ENCODE measurements around the gene APBB2.
"Not testable (repeated sequence)": the region's sequence is repeated elsewhere in the genome, so short reads cannot be mapped to it uniquely, and the experiment has no call there.

Gene APBB2

DNA sequence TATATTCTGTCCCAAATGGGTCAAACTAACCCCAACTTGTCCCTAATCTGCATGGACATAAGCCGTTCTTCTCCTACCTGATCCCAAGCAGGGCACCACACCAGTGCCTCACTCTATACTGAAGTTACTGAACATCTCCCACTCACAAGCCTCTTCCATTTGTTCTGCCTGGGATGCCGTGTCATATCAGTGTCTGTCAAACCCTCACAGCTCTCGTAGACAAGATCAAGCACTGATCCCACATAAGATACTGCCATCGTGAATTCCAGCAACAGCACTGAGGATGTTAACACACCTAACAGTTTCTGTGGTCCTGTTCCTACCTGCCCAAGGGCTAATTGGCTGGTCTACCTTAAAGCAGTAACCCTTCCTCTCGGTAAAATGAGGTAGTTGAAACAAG is 162.1 kb downstream of the APBB2 start:
- DNase-seq = no peak

DNA sequence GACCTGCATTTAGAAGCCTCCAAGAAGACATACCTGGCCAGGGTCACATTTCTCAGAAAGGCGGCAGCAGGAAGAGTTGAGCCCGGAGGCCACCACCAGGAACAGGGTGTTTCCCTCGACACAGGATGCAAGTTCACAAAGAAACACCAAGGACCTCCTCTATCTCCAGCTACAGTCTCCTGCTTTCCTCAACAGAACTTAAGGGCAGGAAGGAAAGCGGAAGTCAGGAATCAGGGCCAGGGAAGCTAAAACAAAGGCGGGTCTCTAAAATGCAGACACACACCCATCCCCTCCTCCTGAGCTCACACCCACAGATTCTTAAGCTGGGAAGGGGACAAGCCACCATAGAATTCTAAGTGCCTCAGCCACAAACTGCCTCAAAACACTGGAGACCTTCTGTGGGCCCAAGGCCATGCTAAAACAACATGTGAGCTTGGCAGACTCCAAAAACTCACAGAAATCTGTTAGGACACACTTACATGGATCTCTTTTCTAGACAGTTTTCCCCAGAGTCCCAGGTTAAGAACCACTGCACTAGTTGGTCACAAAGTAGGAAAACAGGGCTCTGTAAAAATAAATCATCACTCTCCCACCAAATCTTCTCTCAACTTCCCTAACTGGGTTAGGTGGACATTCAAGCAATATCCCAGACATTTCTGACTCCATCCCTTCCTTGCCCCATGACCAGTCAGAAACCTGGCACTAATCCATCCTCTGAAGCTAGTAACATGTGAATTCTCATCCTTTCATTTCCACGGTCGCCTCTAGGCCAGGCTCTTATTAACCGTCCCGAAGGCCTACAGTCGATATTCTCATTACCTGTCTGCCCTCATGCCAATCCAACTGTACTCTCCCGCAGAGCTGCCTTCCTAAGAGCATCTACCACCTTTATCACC is 163.2 kb downstream of the APBB2 start:
- no peak for DNase-seq

DNA sequence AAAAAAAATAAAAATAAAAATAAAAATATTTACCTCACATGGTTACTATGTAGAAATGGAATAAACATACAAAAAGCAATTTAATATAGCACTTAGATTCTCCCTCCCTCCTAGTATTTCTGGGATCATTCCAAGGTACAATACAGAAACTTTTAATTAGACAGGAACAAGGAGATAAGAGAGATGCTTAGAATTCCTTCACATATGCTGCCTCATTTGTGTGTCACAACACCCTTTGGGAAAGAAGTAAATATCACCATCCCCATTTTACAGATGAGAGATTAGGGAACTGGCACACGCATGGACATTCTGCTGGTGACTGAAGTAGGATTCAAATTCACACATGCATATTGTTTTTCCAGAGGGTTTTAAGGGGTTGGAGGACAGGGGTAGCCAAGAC is 164.2 kb downstream of the APBB2 start:
- no peak for DNase-seq

DNA sequence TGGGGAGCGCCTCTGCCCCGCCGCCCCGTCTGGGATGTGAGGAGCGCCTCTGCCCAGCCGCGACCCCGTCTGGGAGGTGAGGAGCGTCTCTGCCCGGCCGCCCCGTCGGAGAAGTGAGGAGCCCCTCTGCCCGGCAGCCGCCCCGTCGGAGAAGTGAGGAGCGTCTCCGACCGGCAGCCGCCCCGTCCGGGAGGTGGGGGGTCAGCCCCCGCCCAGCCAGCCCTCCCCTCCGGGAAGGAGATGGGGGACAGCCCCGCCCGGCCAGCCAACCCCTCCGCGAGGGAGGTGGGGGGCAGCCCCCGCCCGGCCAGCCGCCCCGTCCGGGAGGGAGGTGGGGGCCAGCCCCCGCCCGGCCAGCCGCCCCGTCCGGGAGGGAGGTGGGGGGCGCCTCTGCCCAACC is 165.2 kb downstream of the APBB2 start:
- DNase-seq = not testable (repeated sequence)

DNA sequence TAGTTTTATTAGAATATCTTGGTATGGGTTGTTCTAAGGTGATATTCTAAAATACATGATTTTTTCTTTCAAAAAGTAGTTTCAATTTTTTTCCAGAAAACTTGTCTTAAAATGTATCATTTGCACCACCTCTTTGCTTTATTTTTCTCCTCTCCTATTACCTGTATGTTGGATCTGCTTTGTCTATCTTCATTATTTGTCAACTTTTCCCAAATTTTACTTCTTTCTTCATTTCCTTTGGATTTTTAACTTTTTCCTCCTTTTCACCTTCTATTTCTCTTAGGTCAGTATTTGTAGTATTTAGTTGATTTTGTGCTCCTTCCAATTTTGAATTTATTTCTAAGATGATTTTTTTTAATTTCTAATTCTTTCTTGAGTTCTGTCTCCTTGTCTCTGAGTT is 169.6 kb downstream of the APBB2 start:
- DNase-seq = no peak

DNA sequence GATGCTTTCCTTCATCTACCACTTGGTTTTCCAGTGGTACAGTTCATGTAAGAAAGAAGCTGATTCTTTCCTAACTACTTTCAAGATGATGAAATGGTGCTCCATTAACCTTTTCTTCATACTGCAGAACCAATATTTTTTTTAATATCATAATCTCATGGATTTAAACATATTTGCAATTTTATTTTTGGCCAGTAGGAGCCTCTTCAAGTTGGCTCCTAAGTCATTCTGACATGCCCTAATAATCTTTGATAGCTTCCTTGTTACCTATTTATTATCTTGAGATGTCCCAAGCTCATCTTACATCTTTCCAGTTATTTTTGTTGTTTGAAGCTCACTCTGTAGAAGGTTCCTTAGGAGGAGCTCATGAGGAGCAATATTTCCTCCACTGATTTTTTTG is 170.2 kb downstream of the APBB2 start:
- no peak for DNase-seq

DNA sequence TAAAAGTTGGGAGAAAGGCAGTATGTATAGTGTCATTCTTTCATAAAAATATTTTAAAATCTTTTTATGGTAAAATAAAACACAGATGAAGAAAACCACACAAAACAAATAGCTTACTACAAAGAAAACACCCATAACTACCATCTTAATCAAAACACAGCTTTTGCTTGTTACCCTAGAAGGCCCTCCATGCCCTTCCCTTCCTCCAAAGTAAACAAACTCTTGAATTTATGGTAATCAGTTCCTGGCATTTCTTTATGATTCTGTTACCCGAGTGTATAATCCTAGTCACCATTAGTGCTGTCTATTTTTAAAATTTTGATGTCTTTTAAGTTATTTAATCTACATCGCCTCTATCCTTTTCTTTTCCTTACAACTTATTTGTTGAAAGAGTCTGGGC is 170.9 kb downstream of the APBB2 start:
- DNase-seq = no peak

DNA sequence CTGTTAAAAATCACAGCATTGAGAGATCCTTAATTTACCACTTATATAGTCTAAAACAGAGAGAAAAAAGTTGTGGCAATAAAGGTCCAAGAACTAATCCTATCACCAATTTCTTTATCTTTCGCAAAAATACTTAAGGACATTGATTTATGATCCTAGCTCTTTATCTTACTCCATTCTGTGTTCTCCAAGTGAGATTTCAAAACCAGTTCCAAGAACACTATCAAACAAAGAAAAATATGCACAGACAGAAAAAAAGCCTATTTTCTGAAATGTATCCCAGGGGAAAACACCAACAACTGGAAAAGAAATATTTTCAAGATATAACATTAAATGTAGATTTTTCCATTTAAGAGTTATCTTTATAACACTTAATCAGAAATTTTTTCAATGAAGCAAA is 172.8 kb downstream of the APBB2 start:
- no peak for DNase-seq

DNA sequence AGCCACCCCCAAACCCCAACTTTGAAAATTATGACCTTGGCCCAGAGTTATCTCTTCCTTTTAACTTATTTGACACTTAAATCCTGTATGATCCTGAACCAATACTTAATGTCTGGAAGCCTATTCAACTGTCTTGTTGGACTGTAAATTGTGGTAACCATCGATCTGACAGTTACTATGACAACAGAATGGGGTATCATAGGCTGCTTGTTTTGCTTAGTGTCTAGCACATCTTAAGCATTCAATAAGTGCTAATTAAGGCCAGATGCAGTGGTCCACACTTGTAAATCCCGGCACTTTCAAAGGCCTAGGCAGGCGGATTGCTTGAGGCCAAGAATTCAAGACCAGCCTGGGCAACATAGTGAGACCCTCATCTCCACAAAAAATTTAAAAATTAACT is 175.0 kb downstream of the APBB2 start:
- DNase-seq = no peak

DNA sequence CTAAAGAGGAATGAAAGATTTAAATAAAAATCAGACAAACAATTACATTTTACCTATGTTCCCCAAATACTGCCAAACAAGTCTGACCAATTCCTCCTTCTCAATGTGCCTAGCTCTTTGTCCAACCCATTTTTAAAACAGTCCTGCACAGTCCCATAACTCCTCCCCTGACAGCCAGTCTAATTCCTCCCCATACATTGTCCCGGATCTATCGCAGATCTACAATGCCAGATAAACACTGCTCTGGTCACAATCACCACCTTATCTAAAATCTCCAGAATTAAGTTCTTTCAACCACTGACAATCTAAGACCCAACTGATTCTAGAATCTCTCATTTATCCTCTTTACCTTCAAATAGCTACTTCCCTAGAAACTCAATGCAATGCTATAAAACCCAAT is 176.0 kb downstream of the APBB2 start:
- no peak for DNase-seq

DNA sequence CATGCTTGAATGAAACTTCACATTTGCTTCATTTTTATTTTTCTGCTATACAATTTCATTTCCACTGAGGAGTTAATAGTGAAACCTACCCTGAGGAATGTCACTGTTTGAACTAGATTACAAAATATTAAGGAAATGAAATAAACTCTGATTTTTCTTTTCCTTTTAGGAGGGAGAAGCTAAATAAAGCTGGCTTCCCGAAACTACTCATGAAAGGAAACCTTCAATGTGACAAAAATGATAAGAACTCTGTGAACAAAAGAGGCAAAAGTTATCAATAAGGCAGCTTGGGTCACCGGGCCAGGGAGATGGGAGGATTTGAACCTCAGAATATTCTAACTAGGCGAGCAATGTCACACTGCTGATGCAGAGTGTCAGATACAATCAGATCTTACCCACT is 185.2 kb downstream of the APBB2 start:
- DNase-seq = no peak

DNA sequence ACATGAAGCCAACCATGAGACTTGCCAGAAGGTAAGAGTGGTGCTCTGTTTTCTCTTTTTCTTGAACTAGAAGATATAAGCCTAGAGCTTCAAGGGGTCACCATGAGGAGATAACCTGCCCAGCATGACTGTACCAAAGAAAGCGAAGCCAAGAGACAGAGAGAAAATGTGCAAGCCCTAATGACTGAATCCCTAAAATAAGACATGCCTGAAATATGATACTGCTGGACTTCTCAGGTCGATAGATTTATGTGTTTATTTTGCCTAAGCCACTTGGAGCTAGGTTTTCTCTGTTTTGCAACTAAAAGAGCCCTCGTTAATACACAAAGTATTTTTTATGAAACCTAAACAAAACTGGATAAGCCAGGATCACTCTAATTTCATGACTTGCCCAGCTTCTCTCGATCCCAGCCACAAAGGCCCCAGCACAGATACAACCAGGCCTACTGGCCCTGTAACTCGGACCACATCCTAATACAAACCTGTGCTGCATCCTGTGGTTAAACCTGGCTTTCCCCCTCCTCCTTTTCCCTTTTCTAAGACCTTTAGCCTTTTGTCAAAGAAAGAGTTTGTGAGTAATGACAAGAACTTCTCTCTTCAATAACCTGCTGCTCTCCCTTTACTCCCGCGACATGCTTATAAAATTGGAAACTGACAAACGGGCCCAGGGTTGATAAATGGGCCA is 185.8 kb downstream of the APBB2 start:
- no peak for DNase-seq

DNA sequence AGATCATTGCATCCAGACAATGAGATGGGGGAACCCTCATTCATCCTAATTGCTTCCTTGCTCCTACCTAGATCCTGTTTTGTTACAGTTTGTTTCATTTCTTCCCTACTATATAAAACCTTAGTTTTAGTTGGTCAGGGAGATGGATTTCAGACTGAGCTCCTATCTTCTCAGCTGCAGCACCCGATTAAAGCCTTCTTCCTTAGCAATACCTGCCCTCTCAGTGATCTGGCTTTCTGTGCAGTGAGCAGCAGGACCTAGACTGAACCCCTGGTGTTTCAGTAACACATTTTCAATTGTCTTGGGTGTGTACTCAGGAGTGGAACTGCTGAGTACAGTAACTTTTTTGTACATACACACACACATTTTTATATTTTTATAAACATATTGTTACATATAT is 187.4 kb downstream of the APBB2 start:
- DNase-seq = no peak

DNA sequence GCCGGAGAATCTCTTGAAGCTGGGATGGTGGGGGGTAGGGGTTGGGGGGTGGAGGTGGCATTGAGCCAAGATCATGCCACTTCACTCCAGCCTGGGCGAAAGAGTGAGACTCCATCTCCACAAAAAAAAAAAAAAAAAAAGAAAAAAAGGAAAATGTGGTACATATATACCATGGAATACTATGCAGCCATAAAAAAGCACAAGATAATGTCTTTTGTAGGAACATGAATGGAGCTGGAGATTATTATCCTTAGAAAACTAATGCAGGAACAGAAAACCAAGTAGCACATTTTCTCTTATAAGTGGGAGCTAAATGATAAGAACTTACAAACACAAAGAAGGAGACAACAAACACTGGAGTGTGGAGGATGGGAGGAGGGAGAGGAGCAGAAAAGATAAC is 188.5 kb downstream of the APBB2 start:
- no peak for DNase-seq

DNA sequence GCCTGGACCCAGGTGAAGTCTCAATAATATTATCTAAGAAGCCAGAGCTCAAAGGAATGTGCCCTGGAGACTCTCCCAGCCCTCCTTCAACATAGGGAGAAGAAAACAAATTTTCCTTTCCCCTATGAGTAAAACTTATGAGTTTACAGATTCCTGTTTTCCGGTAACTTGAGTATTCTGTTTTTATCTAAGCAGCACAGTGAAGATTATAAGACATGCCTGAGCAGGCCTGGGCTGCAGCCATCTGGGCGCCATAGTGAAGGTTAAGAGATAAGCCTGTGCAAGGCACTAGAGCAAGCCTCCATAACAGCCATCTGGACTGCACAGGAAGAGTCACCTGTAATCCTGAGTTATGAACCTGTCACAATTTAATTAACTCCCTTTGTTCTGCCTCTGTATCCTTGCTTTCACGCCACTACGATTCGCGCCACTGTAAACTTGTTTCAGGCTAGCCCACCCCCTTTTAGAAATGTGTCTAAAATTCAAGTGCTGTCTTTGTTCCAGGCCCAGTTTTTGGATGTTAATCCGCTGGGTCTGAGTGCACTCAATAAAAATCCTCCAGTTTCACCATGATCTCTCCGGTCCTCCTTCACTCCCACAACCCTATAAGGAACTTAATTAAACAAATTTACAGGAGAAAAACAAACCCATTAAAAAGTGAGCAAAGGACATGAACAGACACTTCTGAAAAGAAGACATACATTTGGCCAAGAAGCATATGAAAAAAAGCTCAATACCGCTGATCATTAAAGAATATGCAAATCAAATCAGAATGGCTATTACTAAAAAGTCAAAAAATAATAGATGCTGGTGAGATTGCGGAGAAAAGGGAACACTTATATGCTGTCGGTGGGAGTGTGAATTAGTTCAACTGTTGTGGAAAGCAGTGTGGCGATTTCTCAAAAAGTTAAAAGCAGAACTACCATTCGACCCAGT is 189.5 kb downstream of the APBB2 start:
- no peak for DNase-seq

DNA sequence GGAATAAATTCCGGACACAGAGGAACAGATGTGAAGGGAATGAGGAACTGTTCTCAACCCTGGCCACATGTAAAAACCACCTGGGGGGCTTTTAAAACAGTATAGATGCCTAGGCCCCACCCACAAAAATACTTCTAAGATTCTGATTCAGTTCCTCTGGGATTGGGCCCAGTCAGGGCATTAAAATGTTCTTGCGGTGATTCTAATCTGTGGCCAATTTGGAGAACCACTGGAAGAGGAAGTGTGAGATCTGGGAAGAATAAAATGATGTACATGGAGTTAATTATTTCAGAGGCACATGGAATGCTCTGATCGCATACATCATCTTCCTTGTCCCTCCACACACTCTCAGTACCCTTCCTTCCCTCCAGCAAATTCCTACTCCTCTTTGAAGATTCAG is 192.2 kb downstream of the APBB2 start:
- DNase-seq = no peak

DNA sequence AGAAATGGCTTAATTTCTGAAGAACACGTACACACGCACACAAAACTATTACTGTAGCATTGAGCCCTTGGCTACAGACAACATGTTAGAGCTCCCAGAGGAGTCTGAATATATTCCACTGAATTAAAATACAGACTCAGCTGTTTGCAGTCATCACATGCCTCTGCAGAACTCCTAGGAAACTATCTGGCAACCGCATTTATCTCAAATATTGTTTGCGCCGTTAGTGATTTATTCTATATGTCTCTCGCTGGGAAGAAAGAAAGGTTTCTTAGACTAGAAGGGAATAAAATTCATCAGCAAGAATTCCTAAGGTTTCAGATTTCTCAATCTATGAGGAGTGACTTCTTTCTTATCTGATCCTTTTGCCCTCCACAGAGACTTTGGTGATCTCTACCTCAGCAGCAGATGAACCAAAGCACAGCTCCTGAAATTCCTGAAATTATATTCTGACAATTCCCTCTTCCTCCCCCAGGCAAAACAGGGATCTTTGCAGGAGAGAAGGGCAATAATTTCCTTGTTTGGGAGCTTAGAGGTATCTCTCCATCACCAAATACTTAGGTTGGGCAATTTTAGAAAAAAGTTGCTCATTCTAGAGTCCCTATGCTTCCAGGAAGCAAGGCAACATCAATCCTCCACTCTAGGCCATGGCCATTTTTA is 199.2 kb downstream of the APBB2 start:
- DNase-seq = no peak

DNA sequence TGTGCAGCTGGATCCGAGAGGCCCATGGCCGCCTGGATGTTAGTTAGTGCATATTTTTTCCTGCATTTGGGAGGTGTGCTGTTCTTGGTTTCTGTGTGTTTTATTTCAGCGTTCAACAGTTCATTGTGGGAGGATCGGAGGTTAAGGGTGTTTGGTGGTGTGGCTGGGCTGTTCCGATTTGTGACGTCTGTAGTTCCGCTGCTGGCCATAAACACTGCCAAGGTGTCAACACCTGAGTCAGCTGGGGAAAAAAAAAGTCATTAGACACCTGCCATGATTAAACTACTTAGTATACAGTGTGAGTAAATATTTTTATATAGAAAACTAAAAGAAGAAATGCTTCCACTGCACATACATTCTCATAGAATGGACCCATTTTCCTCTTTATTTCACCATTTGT is 200.2 kb downstream of the APBB2 start:
- DNase-seq = no peak

DNA sequence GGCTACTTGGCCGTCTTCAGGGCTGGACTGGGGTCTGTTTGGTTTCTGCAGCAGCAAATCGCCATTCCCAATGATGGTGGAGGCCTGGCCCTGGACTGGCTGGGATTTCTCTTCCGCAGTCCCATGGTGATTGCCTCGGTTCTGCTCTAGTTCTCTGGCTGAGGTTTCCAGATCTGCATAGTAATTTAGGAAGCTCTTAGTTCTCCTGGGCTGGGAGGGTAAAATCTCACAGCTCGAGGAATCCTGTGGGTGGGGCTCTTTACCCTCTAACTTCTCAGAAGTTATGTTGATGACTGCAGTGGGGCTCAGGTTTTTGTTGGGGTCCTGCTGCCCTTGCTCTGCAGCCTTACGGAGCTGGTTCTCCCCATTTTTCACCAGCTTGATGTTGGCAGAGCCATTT is 200.6 kb downstream of the APBB2 start:
- no peak for DNase-seq

DNA sequence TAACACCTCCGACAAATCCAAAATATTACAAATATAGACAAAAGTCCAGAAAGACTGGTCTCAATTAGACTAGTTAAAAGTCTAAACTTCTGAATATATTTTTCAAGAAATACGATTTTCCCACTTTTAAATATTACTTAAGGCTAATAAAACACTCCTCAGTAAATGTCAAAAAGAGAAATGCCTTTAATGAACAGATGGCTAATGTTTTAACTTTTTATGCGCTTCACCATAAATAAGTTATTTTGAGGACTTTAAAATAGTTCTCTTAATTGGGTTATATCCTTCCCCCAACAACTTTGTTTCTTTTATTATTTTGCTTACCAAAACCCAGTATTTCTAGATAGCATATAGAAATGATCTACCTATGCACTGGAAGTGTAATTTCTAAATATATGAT is 201.4 kb downstream of the APBB2 start:
- DNase-seq = no peak

DNA sequence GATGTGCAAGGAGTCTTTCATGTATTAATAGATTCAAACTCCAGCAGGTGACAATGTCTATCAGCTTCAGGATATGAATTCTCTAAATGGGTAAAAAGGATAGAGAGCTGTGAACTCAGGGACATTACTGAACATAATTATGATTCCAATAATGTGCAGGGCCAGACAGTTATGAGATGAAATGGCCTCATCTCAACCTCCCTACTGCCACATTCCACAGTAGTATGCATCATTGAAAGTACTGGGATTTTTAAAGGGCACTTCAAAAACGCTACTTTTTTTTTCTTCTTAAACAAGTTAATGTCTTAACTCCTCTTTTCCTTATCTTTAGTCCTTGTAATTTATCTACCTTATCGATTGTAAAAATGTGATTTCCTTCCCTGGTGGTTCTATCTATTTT is 202.0 kb downstream of the APBB2 start:
- DNase-seq = no peak

DNA sequence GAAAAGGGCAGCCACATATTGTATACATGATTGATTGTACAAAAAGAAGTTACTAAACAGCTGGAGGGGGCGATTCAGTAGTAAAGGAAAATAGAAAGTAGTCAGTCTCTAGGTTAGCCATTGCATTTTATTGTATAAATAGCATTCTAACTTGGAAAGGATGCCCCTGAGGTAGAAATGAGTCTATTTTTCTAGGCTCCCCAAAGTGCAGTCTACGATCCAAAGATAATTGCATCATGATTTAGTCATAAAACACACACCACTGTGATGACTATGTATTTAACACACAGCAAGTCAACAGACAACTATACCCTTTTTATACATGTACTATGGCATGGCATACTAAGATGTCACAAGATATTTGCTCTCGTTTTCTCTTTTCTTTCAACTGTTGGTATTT is 204.9 kb downstream of the APBB2 start:
- no peak for DNase-seq

DNA sequence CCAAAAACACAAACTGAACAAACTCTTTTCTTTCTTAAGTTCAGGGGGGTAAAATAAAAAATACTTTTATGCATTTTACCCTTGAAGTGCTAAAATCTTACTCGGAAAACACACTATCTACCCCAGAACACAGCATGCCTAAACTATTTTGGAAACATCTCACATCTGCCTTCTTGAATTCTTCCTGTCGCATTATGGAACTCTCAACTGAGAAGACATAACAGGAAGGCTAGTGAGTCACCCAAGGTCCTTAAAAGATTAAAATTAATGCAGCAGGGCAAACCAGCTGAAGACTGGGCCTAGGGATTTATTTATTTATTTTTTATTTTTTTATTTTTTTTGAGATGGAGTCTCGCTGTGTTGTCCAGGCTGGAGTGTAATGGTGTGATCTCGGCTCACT is 208.2 kb downstream of the APBB2 start:
- no peak for DNase-seq
